Endothelial cell of umbilical vein (primary cell): Measurements from ENCODE around the gene LAIR2.

Source experiments
- CTCF ChIP-seq, 2 donors: IDR thresholded peaks; 1 replicate in 1 of 2; 2 replicates in 1 of 2; pipeline ENCODE4 v1.5.1; 2011; ENCODE audit warnings: low read length in 2 of 2, mild to moderate bottlenecking in 2 of 2, moderate library complexity in 2 of 2, control low read depth in 1 of 2, inconsistent platforms in 1 of 2, low read depth in 1 of 2; ENCODE audit not compliant: insufficient read depth in 1 of 2; ENCODE audit errors: extremely low read depth in 1 of 2
- POLR2AphosphoS5 ChIP-seq: IDR thresholded peaks from 2 replicates; pipeline ENCODE4 v1.6.1; 2012; ENCODE audit warnings: low read depth, mild to moderate bottlenecking, control low read depth, low read length, moderate library complexity; ENCODE audit not compliant: insufficient read depth

- TF ChIP-seq CTCF (IDR thresholded peaks at IDR 0.05; ENCODE audit: extremely low read depth in 1 of 2, insufficient read depth in 1 of 2, low read depth in 1 of 2, low read length in 2 of 2): no peak
- no peak for TF ChIP-seq POLR2AphosphoS5
These were observed 52.3 kb downstream of the LAIR2 start for GRCh38 chr19:54554896-54555295.
